Panc1 (cell line): ENCODE results near the gene NR3C1.

ENCODE experiments used
- TCF7L2 ChIP-seq: IDR thresholded peaks from 2 replicates; pipeline ENCODE4 v1.6.1; 2011; ENCODE audit warnings: mild to moderate bottlenecking, low read depth, low read length, inconsistent platforms
- TF ChIP-seq, protein P1 (sequence below): fragments of 450-650 bp; IDR thresholded peaks from 2 replicates; pipeline ENCODE4 v1.5.1; 2017; ENCODE audit warnings: mild to moderate bottlenecking
- TF ChIP-seq, protein P2 (sequence below), 2 experiments: IDR thresholded peaks; 2 replicates each; pipeline ENCODE4 v1.6.1; 2011 to 2012; ENCODE audit warnings: low read depth in 2 of 2, control low read depth in 1 of 2, low read length in 1 of 2, mild to moderate bottlenecking in 1 of 2, moderate library complexity in 1 of 2; ENCODE audit not compliant: insufficient read depth in 1 of 2

DNA sequence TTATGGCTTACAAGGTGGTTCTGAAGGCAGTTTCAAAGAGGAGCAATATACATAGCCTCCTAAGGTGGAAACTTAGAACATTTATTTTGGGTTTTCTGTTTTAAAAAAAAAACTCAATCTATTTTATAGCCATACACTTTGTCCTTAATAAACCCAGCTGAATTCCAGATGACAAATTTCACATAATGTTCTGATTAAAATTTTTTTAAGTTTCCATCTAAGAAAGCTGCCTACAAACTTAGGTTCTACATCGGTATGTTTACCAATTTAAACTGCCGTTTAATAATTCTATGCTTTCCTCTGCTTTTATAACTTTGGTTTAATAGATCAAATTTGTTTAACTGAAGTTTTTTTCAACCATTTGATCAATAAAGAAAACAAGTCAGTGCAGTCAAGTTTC, 12.5 kb downstream of the NR3C1 start:
- TF ChIP-seq, protein P1, sequence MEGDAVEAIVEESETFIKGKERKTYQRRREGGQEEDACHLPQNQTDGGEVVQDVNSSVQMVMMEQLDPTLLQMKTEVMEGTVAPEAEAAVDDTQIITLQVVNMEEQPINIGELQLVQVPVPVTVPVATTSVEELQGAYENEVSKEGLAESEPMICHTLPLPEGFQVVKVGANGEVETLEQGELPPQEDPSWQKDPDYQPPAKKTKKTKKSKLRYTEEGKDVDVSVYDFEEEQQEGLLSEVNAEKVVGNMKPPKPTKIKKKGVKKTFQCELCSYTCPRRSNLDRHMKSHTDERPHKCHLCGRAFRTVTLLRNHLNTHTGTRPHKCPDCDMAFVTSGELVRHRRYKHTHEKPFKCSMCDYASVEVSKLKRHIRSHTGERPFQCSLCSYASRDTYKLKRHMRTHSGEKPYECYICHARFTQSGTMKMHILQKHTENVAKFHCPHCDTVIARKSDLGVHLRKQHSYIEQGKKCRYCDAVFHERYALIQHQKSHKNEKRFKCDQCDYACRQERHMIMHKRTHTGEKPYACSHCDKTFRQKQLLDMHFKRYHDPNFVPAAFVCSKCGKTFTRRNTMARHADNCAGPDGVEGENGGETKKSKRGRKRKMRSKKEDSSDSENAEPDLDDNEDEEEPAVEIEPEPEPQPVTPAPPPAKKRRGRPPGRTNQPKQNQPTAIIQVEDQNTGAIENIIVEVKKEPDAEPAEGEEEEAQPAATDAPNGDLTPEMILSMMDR = no peak
- TF ChIP-seq, protein P2, sequence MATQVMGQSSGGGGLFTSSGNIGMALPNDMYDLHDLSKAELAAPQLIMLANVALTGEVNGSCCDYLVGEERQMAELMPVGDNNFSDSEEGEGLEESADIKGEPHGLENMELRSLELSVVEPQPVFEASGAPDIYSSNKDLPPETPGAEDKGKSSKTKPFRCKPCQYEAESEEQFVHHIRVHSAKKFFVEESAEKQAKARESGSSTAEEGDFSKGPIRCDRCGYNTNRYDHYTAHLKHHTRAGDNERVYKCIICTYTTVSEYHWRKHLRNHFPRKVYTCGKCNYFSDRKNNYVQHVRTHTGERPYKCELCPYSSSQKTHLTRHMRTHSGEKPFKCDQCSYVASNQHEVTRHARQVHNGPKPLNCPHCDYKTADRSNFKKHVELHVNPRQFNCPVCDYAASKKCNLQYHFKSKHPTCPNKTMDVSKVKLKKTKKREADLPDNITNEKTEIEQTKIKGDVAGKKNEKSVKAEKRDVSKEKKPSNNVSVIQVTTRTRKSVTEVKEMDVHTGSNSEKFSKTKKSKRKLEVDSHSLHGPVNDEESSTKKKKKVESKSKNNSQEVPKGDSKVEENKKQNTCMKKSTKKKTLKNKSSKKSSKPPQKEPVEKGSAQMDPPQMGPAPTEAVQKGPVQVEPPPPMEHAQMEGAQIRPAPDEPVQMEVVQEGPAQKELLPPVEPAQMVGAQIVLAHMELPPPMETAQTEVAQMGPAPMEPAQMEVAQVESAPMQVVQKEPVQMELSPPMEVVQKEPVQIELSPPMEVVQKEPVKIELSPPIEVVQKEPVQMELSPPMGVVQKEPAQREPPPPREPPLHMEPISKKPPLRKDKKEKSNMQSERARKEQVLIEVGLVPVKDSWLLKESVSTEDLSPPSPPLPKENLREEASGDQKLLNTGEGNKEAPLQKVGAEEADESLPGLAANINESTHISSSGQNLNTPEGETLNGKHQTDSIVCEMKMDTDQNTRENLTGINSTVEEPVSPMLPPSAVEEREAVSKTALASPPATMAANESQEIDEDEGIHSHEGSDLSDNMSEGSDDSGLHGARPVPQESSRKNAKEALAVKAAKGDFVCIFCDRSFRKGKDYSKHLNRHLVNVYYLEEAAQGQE (IDR thresholded peaks at IDR 0.05; ENCODE audit: insufficient read depth in 1 of 2, low read depth in 2 of 2, low read length in 1 of 2) = no peak
- TF ChIP-seq TCF7L2 = no peak
